Small intestine (tissue), 7 donors: ENCODE data around the gene KIF5A. TPM values are rescaled to one million over a fixed set of nuclear protein-coding genes. Genes with fewer than 3 reads are reported as not detected.
"Not testable (repeated sequence)": the region's sequence is repeated elsewhere in the genome, so short reads cannot be mapped to it uniquely, and the experiment has no call there.

Experiments
- DNase-seq, 2 donors: peaks; one replicate each; pipeline versions ENCODE4 v3.0.0 to v3.0.0-alpha.2; 2013
- FAIRE-seq: peaks from 2 replicates; lab custom pipeline; 2012; peaks lifted over from hg19 to GRCh38; lab: Jason Lieb, UNC
- H3K27ac ChIP-seq, 3 donors: one replicate each; pipeline ENCODE4 v1.5.1; 2013; ENCODE audit warnings: low read length in 2 of 3, mild to moderate bottlenecking in 2 of 3, control low read depth in 1 of 3, inconsistent platforms in 1 of 3, low read depth in 1 of 3, moderate library complexity in 1 of 3
- H3K27me3 ChIP-seq, 3 donors: one replicate each; pipeline ENCODE4 v1.6.1; 2013; ENCODE audit warnings: low read length in 3 of 3, inconsistent platforms in 1 of 3; ENCODE audit not compliant: control insufficient read depth in 3 of 3, insufficient read depth in 3 of 3
- H3K36me3 ChIP-seq, 3 donors: one replicate each; pipeline ENCODE4 v1.6.1; 2013; ENCODE audit warnings: low read length in 3 of 3, inconsistent platforms in 1 of 3, low read depth in 1 of 3, mild to moderate bottlenecking in 1 of 3, moderate library complexity in 1 of 3; ENCODE audit not compliant: control insufficient read depth in 3 of 3, insufficient read depth in 2 of 3
- H3K4me1 ChIP-seq, 3 donors: one replicate each; pipeline ENCODE4 v1.6.1; 2013; ENCODE audit warnings: low read length in 2 of 3, inconsistent platforms in 1 of 3, low read depth in 1 of 3, mild to moderate bottlenecking in 1 of 3, moderate library complexity in 1 of 3; ENCODE audit not compliant: control insufficient read depth in 3 of 3, insufficient read depth in 2 of 3
- H3K4me3 ChIP-seq, 3 donors: one replicate each; pipeline ENCODE4 v1.5.1; 2013; ENCODE audit warnings: low read length in 3 of 3, control low read depth in 1 of 3, inconsistent platforms in 1 of 3, low read depth in 1 of 3, mild to moderate bottlenecking in 1 of 3, moderate library complexity in 1 of 3
- H3K9me3 ChIP-seq, 2 donors: one replicate each; pipeline ENCODE4 v1.6.1; 2013; ENCODE audit warnings: low read depth in 1 of 2, low read length in 1 of 2; ENCODE audit not compliant: control insufficient read depth in 2 of 2, insufficient read depth in 1 of 2
- WGBS, 3 donors: extraction: QIAGEN DNeasy Blood & Tissue Kit; methylation state at CpG; one replicate each; pipeline ENCODE4 v1.1.7; 2013; 5-methylcytosine and 5-hydroxymethylcytosine counted together
- polyA plus RNA-seq, 4 donors: library from polyadenylated mRNA; stranded (reverse) in 3 of 4; unstranded in 1 of 4; fragments of 200-250 nt in 3 of 4; fragments of 120-200 nt in 1 of 4; gene quantifications; one replicate each; pipeline versions ENCODE4 v1.2.1 to v1.2.3, GENCODE V29; 2013
- donor health status: healthy with polysubstance abuse.
- donor health status: control.
- donor health status: control.
- donor health status: Bipolar disorder and iron deficiency.
- donor health status: healthy.

KIF5A gene
- polyA plus RNA-seq, 4 donors, result 0.27 to 8.4 (median 0.83) TPM; not detected in 1

DNA sequence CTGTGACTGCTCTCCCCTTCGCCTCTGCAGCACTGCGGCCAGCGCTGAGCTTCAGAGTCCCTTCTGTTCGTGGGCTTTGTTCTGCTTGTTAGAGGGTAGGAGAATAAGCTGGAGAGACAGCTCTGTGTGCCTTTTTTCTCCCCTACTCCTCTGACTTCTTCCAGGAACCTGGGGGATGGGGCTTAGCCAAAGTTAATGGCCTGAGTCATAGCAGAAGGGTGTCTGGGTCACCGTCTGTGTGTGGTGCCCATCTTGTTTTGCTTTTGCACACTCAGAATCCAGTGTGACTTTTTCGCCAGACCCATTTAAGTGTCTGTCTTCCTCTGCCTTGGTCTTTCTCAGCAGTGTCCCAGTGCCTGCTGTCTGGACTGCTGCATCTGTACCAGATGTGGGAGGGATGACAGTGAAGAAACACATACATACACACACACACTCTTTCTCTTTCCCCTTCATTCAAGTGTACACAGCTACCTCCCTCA is 3.0 kb downstream of the KIF5A start:
- no peak overlapping the region for H3K4me3 ChIP-seq
- FAIRE-seq, result no peak
- H3K36me3 ChIP-seq, result no peaks in the 10 kb centered on the region
- H3K27me3 ChIP-seq, result peaks cover 0 to 66% (median 6%) of the 10 kb centered on the region in 3 donors
- H3K9me3 ChIP-seq, result no peaks in the 10 kb centered on the region
- DNase-seq, result no peak
- no peak overlapping the region for H3K27ac ChIP-seq
- 58 to 67% (median 60%) methylated on average over 6 of the region's 6 CpGs for WGBS, 3 donors
- no peaks in the 10 kb centered on the region for H3K4me1 ChIP-seq

DNA sequence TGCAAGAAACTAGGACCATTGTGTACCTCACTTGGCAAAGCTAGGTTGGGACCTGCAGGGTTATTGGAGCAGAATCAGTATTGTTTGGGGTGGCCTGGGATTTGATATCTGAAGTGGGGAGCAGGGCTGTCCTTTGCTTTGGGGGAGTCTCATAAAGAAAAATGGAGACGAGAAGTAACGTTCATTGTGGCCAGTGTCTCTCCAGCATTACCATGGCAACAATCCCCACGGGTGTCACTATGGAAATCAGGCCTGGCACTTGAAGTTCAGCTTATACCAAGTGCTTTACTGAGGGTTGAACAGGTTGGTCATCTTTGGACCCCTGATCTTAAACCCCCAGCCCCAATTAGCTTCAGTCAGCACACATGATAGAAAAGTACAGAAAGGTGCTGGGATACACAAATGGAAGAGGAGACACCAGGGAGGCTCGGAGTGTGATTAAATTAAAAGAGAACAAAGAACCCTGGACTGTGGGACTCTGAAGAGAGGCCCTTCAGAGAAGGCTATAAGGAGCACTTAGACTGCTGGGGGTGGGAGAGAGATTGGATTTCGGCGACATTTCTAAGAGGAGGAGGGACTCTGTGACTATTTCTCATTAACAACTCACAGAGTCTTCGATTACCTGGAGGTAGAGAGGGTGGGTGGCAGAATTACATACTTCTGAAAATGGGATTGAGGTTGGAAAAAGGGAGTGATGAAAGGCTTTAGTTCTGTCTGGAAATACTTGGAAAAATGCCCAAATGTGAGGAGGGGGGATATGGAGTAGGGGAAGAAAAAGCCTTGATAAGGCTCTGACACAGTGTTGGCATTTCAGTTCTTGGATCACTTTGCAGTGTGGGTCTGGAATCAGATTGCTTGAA is 3.7 kb downstream of the KIF5A start:
- Histone ChIP-seq H3K27ac (no peak overlapping the region), H3K9me3 (no peaks in the 10 kb centered on the region), H3K4me1 (no peaks in the 10 kb centered on the region), H3K27me3 (peaks cover 0 to 61% (median 6%) of the 10 kb centered on the region in 3 donors), H3K36me3 (no peaks in the 10 kb centered on the region), H3K4me3 (no peak overlapping the region)
- FAIRE-seq (no peak), DNase-seq (no peak)
- 60 to 67% (median 63%) methylated on average over 7 of the region's 7 CpGs for WGBS, 3 donors

DNA sequence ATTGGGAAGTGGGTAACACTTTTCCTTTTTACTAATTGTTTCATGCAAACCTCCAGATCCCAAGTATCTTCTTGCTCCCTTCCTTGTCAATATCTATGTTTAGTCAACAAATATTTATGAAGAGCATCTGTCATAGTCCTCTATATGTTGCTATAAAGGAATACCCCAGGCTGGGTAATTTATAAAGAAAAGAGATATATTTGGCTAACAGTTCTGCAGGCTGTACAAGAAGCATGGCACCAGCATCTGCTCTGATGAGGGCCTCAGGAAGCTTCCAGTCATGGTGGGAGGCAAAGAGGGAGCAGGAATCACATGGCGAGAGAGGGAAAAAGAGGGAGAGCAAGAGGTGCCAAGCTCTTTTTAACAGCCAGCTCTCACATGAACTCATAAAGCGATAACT is 4.6 kb downstream of the KIF5A start:
- 90 to 94% (median 92%) methylated on average over 2 of the region's 2 CpGs for WGBS, 3 donors
- Histone ChIP-seq H3K4me3 (no peak overlapping the region), H3K36me3 (no peaks in the 10 kb centered on the region), H3K27ac (no peak overlapping the region), H3K4me1 (no peaks in the 10 kb centered on the region), H3K27me3 (peaks cover 0 to 53% (median 3%) of the 10 kb centered on the region in 3 donors), H3K9me3 (no peaks in the 10 kb centered on the region)
- no peak for FAIRE-seq
- no peak for DNase-seq

GRCh38 chr12:57554897-57555296 is 5.1 kb downstream of the KIF5A start:
- no peak for FAIRE-seq

GRCh38 chr12:57558864-57559263 is 9.0 kb downstream of the KIF5A start:
- no peaks in the 10 kb centered on the region for H3K36me3 ChIP-seq
- H3K27ac ChIP-seq, result no peak overlapping the region
- no peaks in the 10 kb centered on the region for H3K9me3 ChIP-seq
- FAIRE-seq (no peak), DNase-seq (no peak)
- 74 to 83% (median 82%) methylated on average over 4 of the region's 4 CpGs for WGBS, 3 donors
- H3K4me3 ChIP-seq, result no peak overlapping the region
- H3K4me1 ChIP-seq, result no peaks in the 10 kb centered on the region
- H3K27me3 ChIP-seq, result peaks cover 0 to 21% (median 0%) of the 10 kb centered on the region in 3 donors

More at GRCh38 chr12:57554897-57555296, 5.1 kb downstream of the KIF5A start:
- Histone ChIP-seq H3K4me3 (no peak overlapping the region), H3K9me3 (no peaks in the 10 kb centered on the region), H3K27me3 (peaks cover 0 to 48% (median 3%) of the 10 kb centered on the region in 3 donors), H3K36me3 (no peaks in the 10 kb centered on the region), H3K27ac (no peak overlapping the region), H3K4me1 (no peaks in the 10 kb centered on the region)
- WGBS, 3 donors, result 92 to 100% (median 100%) methylated on average over 1 of the region's 1 CpG
- DNase-seq, result no peak

GRCh38 chr12:57560516-57560915 is 10.7 kb downstream of the KIF5A start:
- H3K4me1 ChIP-seq, result no peaks in the 10 kb centered on the region
- FAIRE-seq, result no peak

GRCh38 chr12:57561117-57561516 is 11.3 kb downstream of the KIF5A start:
- not testable (repeated sequence) for H3K4me3 ChIP-seq, H3K9me3 ChIP-seq, H3K27ac ChIP-seq, FAIRE-seq, H3K4me1 ChIP-seq, H3K36me3 ChIP-seq
- H3K27me3 ChIP-seq, result peaks cover 0 to 17% (median 0%) of the 10 kb centered on the region in 3 donors
- 26 to 56% (median 29%) methylated on average over 1 of the region's 1 CpG for WGBS, 3 donors
- peak in 1 of 2 donors; percentile 17 for DNase-seq

More at GRCh38 chr12:57560516-57560915, 10.7 kb downstream of the KIF5A start:
- 84 to 87% (median 86%) methylated on average over 2 of the region's 2 CpGs for WGBS, 3 donors
- H3K9me3 ChIP-seq, result no peaks in the 10 kb centered on the region
- no peak overlapping the region for H3K27ac ChIP-seq
- no peaks in the 10 kb centered on the region for H3K36me3 ChIP-seq
- H3K4me3 ChIP-seq, result no peak overlapping the region
- peaks cover 0 to 17% (median 0%) of the 10 kb centered on the region in 3 donors for H3K27me3 ChIP-seq
- no peak for DNase-seq

DNA sequence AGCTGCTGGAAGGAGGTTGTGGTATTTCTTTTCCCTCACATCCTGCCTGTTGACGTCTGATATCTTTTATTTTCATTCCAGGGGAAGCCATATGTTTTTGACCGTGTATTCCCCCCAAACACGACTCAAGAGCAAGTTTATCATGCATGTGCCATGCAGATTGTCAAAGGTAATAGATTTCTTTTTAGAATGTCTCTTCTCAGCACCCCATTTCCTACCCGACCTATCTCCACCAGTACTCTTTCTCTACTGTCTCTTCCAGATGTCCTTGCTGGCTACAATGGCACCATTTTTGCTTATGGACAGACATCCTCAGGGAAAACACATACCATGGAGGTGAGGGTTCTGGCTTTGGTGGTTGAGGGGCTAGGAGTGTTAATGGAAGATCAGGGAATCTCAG is 13.5 kb downstream of the KIF5A start:
- WGBS, 3 donors, result 45 to 60% (median 60%) methylated on average over 4 of the region's 4 CpGs
- DNase-seq (no peak), FAIRE-seq (no peak)
- Histone ChIP-seq H3K9me3 (no peaks in the 10 kb centered on the region), H3K27me3 (peaks cover 0 to 17% (median 0%) of the 10 kb centered on the region in 3 donors), H3K27ac (no peak overlapping the region), H3K36me3 (no peaks in the 10 kb centered on the region), H3K4me3 (no peak overlapping the region), H3K4me1 (no peaks in the 10 kb centered on the region)
